Renal cortex interstitium (tissue), 3 donors: ENCODE measurements around the gene L3MBTL3. TPM values are rescaled to one million over a fixed set of nuclear protein-coding genes. Genes with fewer than 3 reads are reported as not detected.

Source experiments
- polyA plus RNA-seq, 3 donors: library from polyadenylated mRNA; unstranded; fragments of 120-200 nt; gene quantifications; one replicate each; pipeline ENCODE4 v1.2.1, GENCODE V29; 2013; ENCODE audit not compliant: insufficient read length in 3 of 3

L3MBTL3 gene
- polyA plus RNA-seq, 3 donors = 16.4 to 21.6 (median 19.1) TPM

Other genes with a start within 250 kb of the L3MBTL3 start
- not detected for gene TMEM244, start 157.3 kb upstream of the L3MBTL3 start, polyA plus RNA-seq
- 1 to 10 TPM in 1 of 3 donors, under 1 TPM in 2; 0.80 to 1.4 (median 0.82) TPM for gene SAMD3, start 204.4 kb downstream of the L3MBTL3 start, polyA plus RNA-seq